ENCODE measurements around the gene ETNK2.
"Not testable (repeated sequence)": the region's sequence is repeated elsewhere in the genome, so short reads cannot be mapped to it uniquely, and the experiment has no call there.

The ETNK2 gene

DNA sequence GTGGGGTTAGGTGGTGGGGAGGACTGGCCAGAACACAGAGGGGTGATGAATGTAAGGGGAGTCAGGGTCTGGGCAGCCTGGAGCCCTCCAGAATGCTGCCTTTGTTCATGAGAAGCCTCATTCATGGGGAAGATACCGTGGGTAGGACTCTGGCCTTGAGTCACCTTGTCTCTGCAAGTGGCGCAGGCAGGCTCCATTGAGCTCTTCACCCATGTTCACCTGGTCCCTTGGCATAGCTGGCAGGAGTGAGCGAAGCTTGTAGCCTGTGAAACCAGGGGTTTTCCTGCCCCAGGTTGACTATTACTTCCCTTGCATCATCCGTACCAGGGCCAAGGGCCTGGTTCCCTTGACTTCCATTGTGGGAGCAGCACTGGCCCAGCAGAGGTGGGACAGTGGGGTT, 53.2 kb downstream of the ETNK2 start:
- no peaks in the 10 kb centered on the region for H3K36me3 Mint-ChIP-seq (ENCODE audit: low read depth)

GRCh38 chr1:204096931-204097330, 54.9 kb downstream of the ETNK2 start:
- H3K4me3 Mint-ChIP-seq, result no peak overlapping the region
- no peaks in the 10 kb centered on the region for H3K9me3 Mint-ChIP-seq
- no peak overlapping the region for H3K27ac Mint-ChIP-seq
- no peaks in the 10 kb centered on the region for H3K4me1 Mint-ChIP-seq (ENCODE audit: low read depth)
- H3K27me3 Mint-ChIP-seq, result peaks cover 14% of the 10 kb centered on the region
- H3K36me3 Mint-ChIP-seq (ENCODE audit: low read depth), result no peaks in the 10 kb centered on the region
- intact Hi-C loops (cut with micrococcal nuclease), result no loop called here

More for the DNA sequence above, 53.2 kb downstream of the ETNK2 start:
- intact Hi-C loops (cut with micrococcal nuclease), result no loop called here
- no peak overlapping the region for H3K27ac Mint-ChIP-seq
- no peaks in the 10 kb centered on the region for H3K9me3 Mint-ChIP-seq
- no peaks in the 10 kb centered on the region for H3K4me1 Mint-ChIP-seq (ENCODE audit: low read depth)
- H3K27me3 Mint-ChIP-seq, result peaks cover 25% of the 10 kb centered on the region
- no peak overlapping the region for H3K4me3 Mint-ChIP-seq

GRCh38 chr1:204094856-204095634, 56.8 kb downstream of the ETNK2 start:
- intact Hi-C loops (cut with micrococcal nuclease), result no loop called here
- H3K4me3 Mint-ChIP-seq, result no peak overlapping the region
- no peaks in the 10 kb centered on the region for H3K9me3 Mint-ChIP-seq
- H3K36me3 Mint-ChIP-seq (ENCODE audit: low read depth), result no peaks in the 10 kb centered on the region
- H3K27ac Mint-ChIP-seq, result no peak overlapping the region
- peaks cover 6% of the 10 kb centered on the region for H3K27me3 Mint-ChIP-seq
- H3K4me1 Mint-ChIP-seq (ENCODE audit: low read depth), result no peaks in the 10 kb centered on the region

DNA sequence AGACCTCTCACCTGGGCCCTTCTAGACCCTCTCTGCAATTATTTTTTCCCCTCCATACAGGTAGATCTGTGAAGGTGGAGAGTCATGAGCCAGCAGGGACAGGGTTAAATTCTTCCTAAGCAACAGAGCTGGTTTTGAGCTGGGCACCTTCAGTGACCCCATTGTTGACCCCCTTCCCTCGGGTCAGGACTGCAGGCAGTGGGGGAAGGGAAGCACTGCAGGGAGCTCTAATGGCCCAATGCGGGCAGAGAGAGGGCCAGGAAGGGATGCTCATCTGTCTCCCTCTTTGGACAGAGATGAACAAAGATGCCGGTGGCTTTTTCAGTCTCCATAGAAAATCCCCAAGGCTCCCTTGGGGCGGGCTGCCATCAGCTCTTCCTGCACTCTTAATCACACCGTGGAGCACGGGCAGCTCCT, 57.5 kb downstream of the ETNK2 start:
- Mint-ChIP-seq H3K27me3 (peaks cover 6% of the 10 kb centered on the region), H3K27ac (no peak overlapping the region), H3K4me1 (ENCODE audit: low read depth) (no peaks in the 10 kb centered on the region), H3K9me3 (no peaks in the 10 kb centered on the region), H3K36me3 (ENCODE audit: low read depth) (no peaks in the 10 kb centered on the region), H3K4me3 (no peak overlapping the region)
- intact Hi-C loops (cut with micrococcal nuclease), result no loop called here

- intact Hi-C loops (cut with micrococcal nuclease), result no loop called here
- peaks cover 6% of the 10 kb centered on the region for H3K27me3 Mint-ChIP-seq
- H3K4me3 Mint-ChIP-seq, result no peak overlapping the region
- H3K27ac Mint-ChIP-seq, result no peak overlapping the region
- no peaks in the 10 kb centered on the region for H3K4me1 Mint-ChIP-seq (ENCODE audit: low read depth)
- H3K9me3 Mint-ChIP-seq, result no peaks in the 10 kb centered on the region
- no peaks in the 10 kb centered on the region for H3K36me3 Mint-ChIP-seq (ENCODE audit: low read depth)
These were observed 58.1 kb downstream of the ETNK2 start for GRCh38 chr1:204093781-204094180.

GRCh38 chr1:204093421-204093717, 58.5 kb downstream of the ETNK2 start:
- Mint-ChIP-seq H3K36me3 (ENCODE audit: low read depth) (no peaks in the 10 kb centered on the region), H3K27me3 (peaks cover 6% of the 10 kb centered on the region), H3K27ac (no peak overlapping the region), H3K9me3 (no peaks in the 10 kb centered on the region), H3K4me1 (ENCODE audit: low read depth) (no peaks in the 10 kb centered on the region), H3K4me3 (no peak overlapping the region)
- intact Hi-C loops (cut with micrococcal nuclease), result no loop called here

DNA sequence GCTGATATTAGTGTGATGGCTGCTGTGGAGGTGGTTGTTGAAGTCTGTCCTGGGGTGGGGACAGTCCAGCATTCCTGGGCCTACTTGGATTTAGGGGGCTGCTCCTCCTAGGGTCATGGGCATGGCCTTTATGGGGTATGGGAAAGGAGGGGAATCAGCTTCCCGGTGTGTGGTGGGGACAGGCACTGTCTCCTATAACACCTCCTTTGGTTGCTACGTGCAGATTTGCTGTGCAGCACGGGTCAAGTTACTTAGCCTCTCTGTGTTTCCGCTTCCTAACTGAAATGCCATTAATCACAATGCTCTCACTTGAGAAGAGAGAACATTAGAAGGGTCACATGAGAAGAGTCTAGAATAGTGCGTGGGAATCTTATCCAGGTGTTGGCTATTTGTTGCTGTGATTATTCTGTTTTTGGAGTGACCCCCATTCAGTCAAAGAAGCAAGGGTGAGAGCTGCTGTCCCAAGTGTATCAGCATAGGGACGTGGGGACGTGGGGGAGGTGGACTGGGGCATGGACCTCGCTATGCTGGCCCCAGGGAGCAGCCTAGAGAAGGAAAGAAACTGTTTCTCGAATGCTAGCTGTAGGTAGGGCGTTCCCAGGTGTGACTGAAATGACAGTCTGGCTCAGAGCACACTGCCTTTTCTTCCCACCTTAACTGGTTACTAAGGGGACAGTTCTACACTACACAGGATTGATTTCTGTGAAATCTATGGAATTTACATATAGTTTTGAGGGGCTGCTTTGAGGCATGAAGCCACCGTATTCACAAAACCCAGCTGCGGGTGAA, 59.0 kb downstream of the ETNK2 start:
- H3K4me3 Mint-ChIP-seq, result no peak overlapping the region
- H3K4me1 Mint-ChIP-seq (ENCODE audit: low read depth), result no peaks in the 10 kb centered on the region
- H3K27me3 Mint-ChIP-seq, result peaks cover 6% of the 10 kb centered on the region
- H3K27ac Mint-ChIP-seq, result no peak overlapping the region
- H3K9me3 Mint-ChIP-seq, result no peaks in the 10 kb centered on the region
- H3K36me3 Mint-ChIP-seq (ENCODE audit: low read depth), result no peaks in the 10 kb centered on the region
- intact Hi-C loops (cut with micrococcal nuclease), result no loop called here

DNA sequence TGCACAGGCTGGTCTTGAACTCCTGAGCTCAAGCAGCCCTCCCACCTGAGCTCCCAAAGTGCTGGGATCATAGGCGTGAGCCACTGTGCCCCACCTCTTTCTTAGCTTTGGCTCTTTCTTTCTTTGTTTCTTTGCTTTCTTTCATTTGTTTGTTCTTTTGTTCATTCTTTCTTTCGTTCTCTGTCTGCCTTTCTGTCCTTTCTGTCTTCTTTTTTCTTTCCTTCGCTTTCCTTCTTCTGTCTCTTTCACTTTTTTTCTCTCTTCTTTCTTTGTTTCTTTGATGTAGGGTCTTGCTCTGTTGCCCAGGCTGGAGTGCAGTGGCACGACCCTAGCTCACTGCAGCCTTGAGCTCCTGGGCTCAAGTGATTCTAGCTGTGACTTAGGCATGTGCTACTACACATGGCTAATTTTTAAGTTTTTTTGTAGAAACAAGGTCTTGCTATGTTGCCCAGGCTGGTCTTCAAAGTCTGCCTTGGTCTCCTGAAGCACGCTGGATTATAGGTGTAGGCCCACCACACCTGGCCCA, 60.0 kb downstream of the ETNK2 start:
- intact Hi-C loops (cut with micrococcal nuclease), result no loop called here
- Mint-ChIP-seq H3K9me3 (no peaks in the 10 kb centered on the region), H3K4me1 (ENCODE audit: low read depth) (no peaks in the 10 kb centered on the region), H3K36me3 (ENCODE audit: low read depth) (no peaks in the 10 kb centered on the region), H3K4me3 (no peak overlapping the region), H3K27me3 (peaks cover 4% of the 10 kb centered on the region), H3K27ac (no peak overlapping the region)

DNA sequence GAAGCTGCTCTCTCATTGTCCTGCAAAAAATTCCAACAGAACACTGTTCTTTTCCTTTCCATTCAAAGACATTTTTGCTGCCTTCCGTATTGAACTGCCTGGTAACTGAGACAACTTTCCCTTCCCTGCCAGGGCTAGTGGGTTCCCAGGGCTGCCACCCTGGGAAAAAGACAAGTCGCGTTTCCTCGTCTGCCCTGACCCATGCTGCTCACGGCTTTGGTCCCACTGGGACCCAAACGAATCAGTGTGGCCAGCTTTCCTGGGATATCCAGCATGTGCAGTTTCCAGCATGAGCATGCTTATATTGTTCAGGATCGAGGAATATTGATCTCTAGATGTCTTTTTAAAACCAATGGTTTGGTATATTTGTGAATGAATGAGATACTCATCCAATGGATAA, 60.8 kb downstream of the ETNK2 start:
- intact Hi-C loops (cut with micrococcal nuclease), result no loop called here
- no peak overlapping the region for H3K4me3 Mint-ChIP-seq
- no peak overlapping the region for H3K27ac Mint-ChIP-seq
- H3K9me3 Mint-ChIP-seq, result no peaks in the 10 kb centered on the region
- no peaks in the 10 kb centered on the region for H3K4me1 Mint-ChIP-seq (ENCODE audit: low read depth)
- H3K36me3 Mint-ChIP-seq (ENCODE audit: low read depth), result no peaks in the 10 kb centered on the region
- H3K27me3 Mint-ChIP-seq, result peaks cover 4% of the 10 kb centered on the region

GRCh38 chr1:204090132-204090531, 61.7 kb downstream of the ETNK2 start:
- H3K9me3 Mint-ChIP-seq; H3K27ac Mint-ChIP-seq; intact Hi-C loops (cut with micrococcal nuclease); H3K36me3 Mint-ChIP-seq (ENCODE audit: low read depth); H3K4me1 Mint-ChIP-seq (ENCODE audit: low read depth); H3K27me3 Mint-ChIP-seq; H3K4me3 Mint-ChIP-seq: not testable (repeated sequence)

DNA sequence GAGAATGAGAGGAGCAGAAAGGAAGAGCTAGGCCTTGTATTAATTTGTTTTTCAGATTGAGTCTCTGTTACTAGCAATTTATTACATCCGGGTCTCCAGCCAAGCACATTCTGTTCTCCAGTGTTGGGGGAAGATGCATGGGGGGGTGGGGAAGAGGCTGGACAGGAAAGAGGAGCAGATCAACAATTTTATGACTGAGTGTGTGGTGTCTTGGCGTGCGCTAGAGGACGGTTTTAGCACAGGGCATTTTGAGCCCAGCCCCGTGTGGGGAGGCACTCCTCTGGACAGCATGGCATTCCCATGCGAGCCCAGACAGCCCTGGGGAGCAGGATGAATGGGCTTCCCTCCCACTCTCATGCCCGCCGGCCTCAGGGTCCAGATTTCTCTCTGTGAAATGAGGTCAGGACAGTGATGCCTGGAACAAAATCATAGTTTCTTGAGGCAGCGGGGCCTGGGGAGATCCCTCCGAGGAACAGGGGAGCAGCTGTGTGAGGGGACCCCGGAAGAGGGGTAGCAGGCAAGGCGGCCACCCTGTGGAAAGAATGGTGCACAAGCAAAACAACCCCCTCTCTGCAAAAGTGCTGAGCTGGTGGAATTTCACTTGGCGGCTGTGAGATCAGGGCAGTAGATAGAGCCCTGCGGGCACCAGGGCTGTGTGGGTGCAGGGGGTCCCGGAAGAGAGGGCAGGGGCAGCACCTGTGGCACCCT, 62.6 kb downstream of the ETNK2 start:
- no peaks in the 10 kb centered on the region for H3K9me3 Mint-ChIP-seq
- no peaks in the 10 kb centered on the region for H3K4me1 Mint-ChIP-seq (ENCODE audit: low read depth)
- no peaks in the 10 kb centered on the region for H3K36me3 Mint-ChIP-seq (ENCODE audit: low read depth)
- no peak overlapping the region for H3K4me3 Mint-ChIP-seq
- H3K27ac Mint-ChIP-seq, result no peak overlapping the region
- H3K27me3 Mint-ChIP-seq, result peaks cover 2% of the 10 kb centered on the region
- intact Hi-C loops (cut with micrococcal nuclease), result no loop called here

DNA sequence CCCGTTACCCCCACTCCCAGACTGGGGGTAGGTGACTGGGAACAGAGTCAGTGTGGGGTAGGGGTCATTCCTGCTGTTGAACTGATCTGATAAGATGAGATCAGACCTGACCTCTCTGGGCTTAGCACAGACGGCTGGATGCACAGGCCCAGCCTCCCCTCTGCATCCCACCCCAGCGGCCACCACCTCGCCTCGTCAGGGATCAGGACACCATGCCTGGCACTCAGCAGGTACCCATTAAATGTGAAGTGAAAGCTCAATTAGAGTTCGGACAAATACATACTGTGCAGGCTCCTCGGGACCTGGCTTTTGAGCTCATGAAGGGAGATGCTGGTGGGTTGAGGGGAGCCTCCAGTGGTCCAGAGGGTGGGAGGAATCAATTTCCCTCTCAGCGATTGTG, 63.2 kb downstream of the ETNK2 start:
- intact Hi-C loops (cut with micrococcal nuclease), result no loop called here
- no peaks in the 10 kb centered on the region for H3K4me1 Mint-ChIP-seq (ENCODE audit: low read depth)

GRCh38 chr1:204087893-204088528, 63.8 kb downstream of the ETNK2 start:
- intact Hi-C loops (cut with micrococcal nuclease), result no loop called here
- Mint-ChIP-seq H3K36me3 (ENCODE audit: low read depth) (no peaks in the 10 kb centered on the region), H3K27me3 (peaks cover 2% of the 10 kb centered on the region), H3K27ac (no peak overlapping the region), H3K9me3 (no peaks in the 10 kb centered on the region), H3K4me1 (ENCODE audit: low read depth) (no peaks in the 10 kb centered on the region), H3K4me3 (no peak overlapping the region)

More for the DNA sequence above, 63.2 kb downstream of the ETNK2 start:
- H3K27me3 Mint-ChIP-seq, result peaks cover 2% of the 10 kb centered on the region
- H3K4me3 Mint-ChIP-seq, result no peak overlapping the region
- H3K9me3 Mint-ChIP-seq, result no peaks in the 10 kb centered on the region
- no peaks in the 10 kb centered on the region for H3K36me3 Mint-ChIP-seq (ENCODE audit: low read depth)
- H3K27ac Mint-ChIP-seq, result no peak overlapping the region

Data from dendritic cell treated with granulocyte-macrophage colony-stimulating factor and Interleukin-4, amounts not matched to agents 40 ng/mL and 50 ng/mL, for 4 days (primary cell).